ENCODE results near the gene ZNF574. TPM values are rescaled to one million over a fixed set of nuclear protein-coding genes. Genes with fewer than 3 reads are reported as not detected.

The ZNF574 gene
- total RNA-seq, 1 experiment from 2014 or later, result 35.6 TPM

GRCh38 chr19:42074513-42075363, 1.2 kb upstream of the ZNF574 start:
- H3K9me3 Mint-ChIP-seq, result no peaks in the 10 kb centered on the region
- DNase-seq, result no peak
- peak overlapping the region; percentile 100 for H3K27ac Mint-ChIP-seq

More at GRCh38 chr19:42074513-42075363, 1.2 kb upstream of the ZNF574 start:
- peak overlapping the region; percentile 52 for H2BK120ac ChIP-seq (ENCODE audit: low read depth, low read length, poor library complexity, severe bottlenecking)
- Mint-ChIP-seq H3K4me1 (peaks cover 28 to 46% of the 10 kb centered on the region in 2 experiments), H3K27me3 (ENCODE audit: low read depth) (no peaks in the 10 kb centered on the region; the same call in none of the 2 replicates), H3K36me3 (ENCODE audit: insufficient read depth in 1 of 3, low read depth in 3 of 3) (peaks cover 18 to 25% (median 21%) of the 10 kb centered on the region in 3 experiments), H3K4me3 (peak overlapping the region; percentile 96 to 97)
- peaks cover 21% of the 10 kb centered on the region for H3K79me2 ChIP-seq (ENCODE audit: insufficient read depth, low read length)
- H3K27ac ChIP-seq (ENCODE audit: insufficient read length, low read depth, low read length), result peak overlapping the region; percentile 79
- peak overlapping the region; percentile 69 for H3K4ac ChIP-seq (ENCODE audit: low read depth, low read length)
- H2BK12ac ChIP-seq (ENCODE audit: insufficient read length, low read depth, low read length), result no peak overlapping the region
- no CpG with 5 or more reads among the region's 27 CpGs for WGBS (ENCODE audit: extremely low coverage, insufficient read length, low lambda C conversion rate)
- no peak for TF ChIP-seq CTCF (conservative IDR thresholded peaks at IDR 0.05)
- no peak overlapping the region for H2AK5ac ChIP-seq (ENCODE audit: insufficient read length, low read length)
- H4K5ac ChIP-seq (ENCODE audit: insufficient read length, low read depth, low read length), result peak overlapping the region; percentile 99
- H3K79me1 ChIP-seq (ENCODE audit: insufficient read depth, low read depth, low read length, poor library complexity, severe bottlenecking), result peaks cover 10% of the 10 kb centered on the region
- no peak overlapping the region for H3K56ac ChIP-seq (ENCODE audit: insufficient read length, low read depth, low read length)
- H3T11ph ChIP-seq (ENCODE audit: low read length), result no peak overlapping the region
- no peaks in the 10 kb centered on the region for H4K20me1 ChIP-seq (ENCODE audit: control insufficient read depth, insufficient read depth, insufficient read length)
- no peak overlapping the region for H2AFZ ChIP-seq (ENCODE audit: low read length)
- no peak overlapping the region for H2BK20ac ChIP-seq (ENCODE audit: low read depth, low read length, poor library complexity, severe bottlenecking)
- H3K9me3 ChIP-seq (ENCODE audit: control insufficient read depth, low read depth, low read length), result no peaks in the 10 kb centered on the region
- H4K8ac ChIP-seq (replicated peaks; ENCODE audit: insufficient read length, low read depth, low read length), result peak overlapping the region; percentile 56
- H2BK15ac ChIP-seq (ENCODE audit: low read depth, low read length), result peak overlapping the region; percentile 17; the same call in 1 of the 2 replicates
- peak overlapping the region; percentile 99 for H3K18ac ChIP-seq (ENCODE audit: insufficient read length, low read depth, low read length)
- H2BK5ac ChIP-seq (ENCODE audit: insufficient read length, low read length), result peak overlapping the region; percentile 73
- no peaks in the 10 kb centered on the region for H3K27me3 ChIP-seq (ENCODE audit: insufficient read depth, low read length)
- peaks cover 2% of the 10 kb centered on the region; the same call in 1 of the 2 replicates for H3K4me1 ChIP-seq (ENCODE audit: insufficient read depth, low read length)
- peak overlapping the region; percentile 67 for H4K91ac ChIP-seq (ENCODE audit: insufficient read length, low read depth, low read length)
- H3K4me2 ChIP-seq (ENCODE audit: insufficient read depth, insufficient read length, low read length), result peak overlapping the region; percentile 78
- peaks cover 13% of the 10 kb centered on the region for H3K23me2 ChIP-seq (ENCODE audit: insufficient read length, low read depth, low read length, poor library complexity, severe bottlenecking)
- H3K9ac ChIP-seq (ENCODE audit: extremely low read depth, insufficient read length, low read length), result peak overlapping the region; percentile 96
- H3K14ac ChIP-seq (ENCODE audit: insufficient read depth, low read length), result peak overlapping the region; percentile 98
- H3K23ac ChIP-seq (ENCODE audit: insufficient read length, low read depth, low read length), result no peak overlapping the region

All from H9 (cell line).